Testis (tissue), 3 donors: ENCODE measurements around the gene RAB8A. TPM values are rescaled to one million over a fixed set of nuclear protein-coding genes. Genes with fewer than 3 reads are reported as not detected.

ENCODE experiments used
- DNase-seq: peaks from one replicate; pipeline ENCODE4 v3.0.0-alpha.2; 2019
- H3K27ac ChIP-seq, 2 donors: fragments of 200-600 bp; sonication (generic); one replicate each; pipeline ENCODE4 v1.5.1; 2019
- H3K27me3 ChIP-seq: fragments of 200-600 bp; sonication (generic); one replicate; pipeline ENCODE4 v1.5.1; 2019
- H3K36me3 ChIP-seq: fragments of 200-600 bp; sonication (generic); one replicate; pipeline ENCODE4 v1.5.1; 2017; ENCODE audit warnings: low read depth; ENCODE audit errors: missing control alignments
- H3K4me1 ChIP-seq: fragments of 200-600 bp; sonication (generic); one replicate; pipeline ENCODE4 v1.5.1; 2019
- H3K4me3 ChIP-seq, 2 donors: fragments of 200-600 bp; sonication (generic); one replicate each; pipeline ENCODE4 v1.5.1; 2017 to 2019
- H3K9me3 ChIP-seq: fragments of 200-600 bp; sonication (generic); one replicate; pipeline ENCODE4 v1.5.1; 2017
- CTCF ChIP-seq, 3 experiments: fragments of 450-650 bp in 2 of 3; fragments of 200-600 bp in 1 of 3; sonication (generic) in 1 of 3; IDR thresholded peaks; one replicate each; pipeline ENCODE4 v1.5.1; 2016 to 2019; ENCODE audit warnings: antibody characterized with exemption in 3 of 3, mild to moderate bottlenecking in 2 of 3, moderate library complexity in 1 of 3
- POLR2A ChIP-seq: fragments of 450-650 bp; IDR thresholded peaks from one replicate; pipeline ENCODE4 v1.6.1; 2017; ENCODE audit warnings: antibody characterized with exemption, mild to moderate bottlenecking, moderate library complexity
- WGBS, 2 donors: methylation state at CpG; one replicate each; pipeline ENCODE4 v1.1.5; 2018; 5-methylcytosine and 5-hydroxymethylcytosine counted together
- intact Hi-C: fragments of 100-400 bp; cut with DNase I; formaldehyde crosslinking; loops from one replicate; pipeline ENCODE4 v1.15.1; 2023; ENCODE audit warnings: low total_unique reads
- polyA plus RNA-seq: library from polyadenylated mRNA; stranded (reverse); fragments of 350-450 nt; fragmentation: Illumina TruSeq; extraction: RNeasy Lipid Tissue Mini Kit (QIAGEN cat#74804); gene quantifications from one replicate; pipeline ENCODE4 v1.2.3, GENCODE V29; 2014; ENCODE audit warnings: low read depth, low replicate concordance; ENCODE audit not compliant: insufficient read depth
- total RNA-seq, 2 donors: library from RNA; depleted of rRNA; stranded (reverse); fragments of >200 nt; gene quantifications; one replicate each; pipeline ENCODE4 v1.2.3, GENCODE V29; 2016

The RAB8A gene
- total and polyA plus RNA-seq, 3 donors from 2014 or later, result 45.9 to 69.0 (median 63.3) TPM

- intact Hi-C loops, result no loop called here
- no peak for DNase-seq
- no peaks in the 10 kb centered on the region for H3K4me1 ChIP-seq
- no peak overlapping the region for H3K27ac ChIP-seq
- no peak overlapping the region for H3K4me3 ChIP-seq
- no peaks in the 10 kb centered on the region for H3K36me3 ChIP-seq
- WGBS, 2 donors, result 89 to 93% methylated on average over 9 of the region's 9 CpGs
- H3K9me3 ChIP-seq, result no peaks in the 10 kb centered on the region
- H3K27me3 ChIP-seq, result no peaks in the 10 kb centered on the region
- no peak for TF ChIP-seq POLR2A
- no peak for TF ChIP-seq CTCF (IDR thresholded peaks at IDR 0.05)
Measured at GRCh38 chr19:16142032-16142580, 30.4 kb downstream of the RAB8A start.

- Histone ChIP-seq H3K9me3 (no peaks in the 10 kb centered on the region), H3K27ac (no peak within 1 kb of the TSS), H3K4me1 (no peaks in the 10 kb centered on the region), H3K4me3 (no peak within 1 kb of the TSS), H3K36me3 (no peaks in the 10 kb centered on the region), H3K27me3 (no peaks in the 10 kb centered on the region)
- intact Hi-C loops, result no loop called here
- 57 to 74% methylated on average over 4 to 13 of the region's 13 CpGs for WGBS, 2 donors
- TF ChIP-seq POLR2A (no peak), CTCF (IDR thresholded peaks at IDR 0.05) (no peak)
- no peak for DNase-seq
Measured at GRCh38 chr19:16143399-16144215, 31.9 kb downstream of the RAB8A start, which contains the start of gene HSH2D. Gene HSH2D (plus strand): TSS chr19:16143685. CDS start chr19:16148751, 5,066 bp downstream.

- intact Hi-C loops, result no loop called here
- H3K27ac ChIP-seq, result no peak overlapping the region
Measured at GRCh38 chr19:16144216-16144581, 32.5 kb downstream of the RAB8A start.

GRCh38 chr19:16146112-16146511 lies 34.4 kb downstream of the RAB8A start:
- no peaks in the 10 kb centered on the region for H3K36me3 ChIP-seq
- no peaks in the 10 kb centered on the region for H3K4me1 ChIP-seq
- H3K27ac ChIP-seq, result no peak overlapping the region
- no peaks in the 10 kb centered on the region for H3K9me3 ChIP-seq
- no peak for DNase-seq
- 78 to 79% methylated on average over 5 of the region's 5 CpGs for WGBS, 2 donors
- no peak for TF ChIP-seq POLR2A
- no peak for TF ChIP-seq CTCF (IDR thresholded peaks at IDR 0.05)
- H3K4me3 ChIP-seq, result no peak overlapping the region
- H3K27me3 ChIP-seq, result no peaks in the 10 kb centered on the region
- intact Hi-C loops, result no loop called here

More at GRCh38 chr19:16144216-16144581, 32.5 kb downstream of the RAB8A start:
- 38 to 73% methylated on average over 1 of the region's 1 CpG for WGBS, 2 donors
- H3K9me3 ChIP-seq, result no peaks in the 10 kb centered on the region
- H3K4me1 ChIP-seq, result no peaks in the 10 kb centered on the region
- H3K36me3 ChIP-seq, result no peaks in the 10 kb centered on the region
- DNase-seq, result no peak
- H3K27me3 ChIP-seq, result no peaks in the 10 kb centered on the region
- no peak for TF ChIP-seq CTCF (IDR thresholded peaks at IDR 0.05)
- TF ChIP-seq POLR2A, result no peak
- no peak overlapping the region for H3K4me3 ChIP-seq
